H1 (cell line): ENCODE data around the gene FAM241B. TPM values are rescaled to one million over a fixed set of nuclear protein-coding genes. Genes with fewer than 3 reads are reported as not detected.

Experiments
- CTCF ChIA-PET: fragments of 300-600 bp; sonication (Branson Sonifier 250); formaldehyde crosslinking; loops from one replicate; lab custom pipeline; 2021; ENCODE audit not compliant: partially characterized antibody; lab: Charles Lee
- POLR2A ChIA-PET: fragments of 300-600 bp; sonication (Branson Sonifier 250); formaldehyde crosslinking; loops from one replicate; lab custom pipeline; 2021; ENCODE audit warnings: inconsistent platforms; ENCODE audit not compliant: partially characterized antibody; lab: Charles Lee
- DNase-seq, 2 experiments: peaks; one replicate each; pipeline versions ENCODE4 v3.0.0 to v3.0.0-alpha.2; 2010 to 2022; ENCODE audit warnings: low spot score in 2 of 2, low read depth in 1 of 2, mixed read lengths in 1 of 2
- FAIRE-seq: peaks from 2 replicates; lab custom pipeline; 2011; peaks lifted over from hg19 to GRCh38; lab: Jason Lieb, UNC
- H2AFZ ChIP-seq: 2 replicates; pipeline ENCODE4 v1.8.1; 2012; ENCODE audit warnings: low read length, inconsistent platforms
- H2AK5ac ChIP-seq: 2 replicates; pipeline ENCODE4 v1.6.1; 2013; ENCODE audit warnings: low read depth, low read length
- H2BK120ac ChIP-seq: replicated peaks from 2 replicates; pipeline ENCODE3; 2013; ENCODE audit warnings: low read depth, low read length, inconsistent platforms
- H2BK12ac ChIP-seq: 2 replicates; pipeline ENCODE4 v1.6.1; 2013; ENCODE audit warnings: low read depth, low read length
- H2BK15ac ChIP-seq: 2 replicates; pipeline ENCODE4 v1.6.1; 2013; ENCODE audit warnings: low read length
- H2BK20ac ChIP-seq: 2 replicates; pipeline ENCODE4 v1.6.1; 2013; ENCODE audit warnings: low read length
- H2BK5ac ChIP-seq: 2 replicates; pipeline ENCODE4 v1.6.1; 2013; ENCODE audit warnings: low read depth, low read length
- H3K14ac ChIP-seq: 2 replicates; pipeline ENCODE4 v1.6.1; 2013; ENCODE audit warnings: inconsistent platforms; ENCODE audit not compliant: insufficient read length
- H3K18ac ChIP-seq: 2 replicates; pipeline ENCODE4 v1.6.1; 2013; ENCODE audit warnings: low read length; ENCODE audit errors: extremely low read depth
- H3K23ac ChIP-seq: 2 replicates; pipeline ENCODE4 v1.6.1; 2013; ENCODE audit warnings: inconsistent platforms; ENCODE audit not compliant: insufficient read length
- H3K23me2 ChIP-seq: 2 replicates; pipeline ENCODE4 v1.6.1; 2013; ENCODE audit warnings: low read depth, low read length
- H3K27ac ChIP-seq: 2 replicates; pipeline ENCODE4 v1.6.1; 2011; ENCODE audit warnings: low read depth, low read length, inconsistent platforms
- H3K27me3 ChIP-seq, 4 experiments: replicated peaks in 1 of 4; 1 replicate in 1 of 4; 2 replicates in 3 of 4; pipeline versions ENCODE4 v1.6.1 to v1.8.1; 2011 to 2013; ENCODE audit warnings: low read length in 3 of 4, mild to moderate bottlenecking in 3 of 4, inconsistent platforms in 2 of 4, mixed read lengths in 2 of 4, moderate library complexity in 1 of 4; ENCODE audit not compliant: control insufficient read depth in 3 of 4, insufficient read depth in 3 of 4; ENCODE audit errors: extremely low read depth in 1 of 4
- H3K36me3 ChIP-seq, 4 experiments: 2 replicates each; pipeline versions ENCODE4 v1.6.1 to v1.8.1; 2011 to 2013; ENCODE audit warnings: mild to moderate bottlenecking in 4 of 4, low read length in 3 of 4, moderate library complexity in 2 of 4, control low read depth in 1 of 4, inconsistent platforms in 1 of 4; ENCODE audit not compliant: insufficient read depth in 4 of 4, control insufficient read depth in 2 of 4
- H3K4ac ChIP-seq: replicated peaks from 2 replicates; pipeline ENCODE3; 2013; ENCODE audit warnings: low read length, low read depth, mixed read lengths, inconsistent platforms; ENCODE audit not compliant: insufficient read length
- H3K4me1 ChIP-seq, 4 experiments: replicated peaks in 1 of 4; 1 replicate in 1 of 4; 2 replicates in 3 of 4; pipeline versions ENCODE4 v1.6.1 to v1.8.1; 2011 to 2013; ENCODE audit warnings: low read length in 3 of 4, inconsistent platforms in 2 of 4, mixed read lengths in 1 of 4; ENCODE audit not compliant: insufficient read depth in 4 of 4, control insufficient read depth in 3 of 4
- H3K4me2 ChIP-seq, 2 experiments: 2 replicates each; pipeline versions ENCODE4 v1.6.1 to v1.8.1; 2011 to 2013; ENCODE audit warnings: low read depth in 2 of 2, low read length in 2 of 2, control low read depth in 1 of 2, inconsistent platforms in 1 of 2, mild to moderate bottlenecking in 1 of 2; ENCODE audit not compliant: insufficient read depth in 1 of 2
- H3K4me3 ChIP-seq, 4 experiments: fragments of 200-600, 300-600 bp in 1 of 4; sonication (generic), shearing (Covaris generic), sonication (Bioruptor Twin) in 1 of 4; 2 replicates each; pipeline versions ENCODE4 v1.5.1 to v1.8.1; 2011 to 2016; ENCODE audit warnings: low read length in 4 of 4, low read depth in 3 of 4, control low read depth in 2 of 4, inconsistent platforms in 2 of 4, mild to moderate bottlenecking in 2 of 4, mixed read lengths in 1 of 4, moderate library complexity in 1 of 4; ENCODE audit not compliant: insufficient read depth in 2 of 4; ENCODE audit errors: extremely low read depth in 1 of 4
- H3K56ac ChIP-seq: replicated peaks from 2 replicates; pipeline ENCODE3; 2013; ENCODE audit warnings: low read depth, mild to moderate bottlenecking, mixed read lengths, low read length, inconsistent platforms; ENCODE audit not compliant: insufficient read length
- H3K79me1 ChIP-seq: 2 replicates; pipeline ENCODE4 v1.6.1; 2013; ENCODE audit warnings: low read depth, low read length, control low read depth
- H3K79me2 ChIP-seq, 2 experiments: 2 replicates each; pipeline versions ENCODE4 v1.6.1 to v1.8.1; 2012 to 2013; ENCODE audit warnings: low read length in 2 of 2, mild to moderate bottlenecking in 2 of 2, inconsistent platforms in 1 of 2; ENCODE audit not compliant: insufficient read depth in 2 of 2, control insufficient read depth in 1 of 2
- H3K9ac ChIP-seq, 4 experiments: replicated peaks in 1 of 4; 1 replicate in 1 of 4; 2 replicates in 3 of 4; pipeline versions ENCODE4 v1.6.1 to v1.8.1; 2011 to 2013; ENCODE audit warnings: low read depth in 3 of 4, low read length in 3 of 4, control low read depth in 2 of 4, mild to moderate bottlenecking in 2 of 4, moderate library complexity in 2 of 4, inconsistent platforms in 1 of 4; ENCODE audit errors: extremely low read depth in 1 of 4
- H3K9me3 ChIP-seq, 2 experiments: 2 replicates each; pipeline versions ENCODE4 v1.6.1 to v1.8.1; 2012 to 2013; ENCODE audit warnings: mild to moderate bottlenecking in 2 of 2, moderate library complexity in 2 of 2, control low read depth in 1 of 2, inconsistent platforms in 1 of 2, low read depth in 1 of 2, low read length in 1 of 2, mixed read lengths in 1 of 2; ENCODE audit not compliant: insufficient read depth in 2 of 2
- H4K20me1 ChIP-seq, 2 experiments: replicated peaks in 1 of 2; 2 replicates each; pipeline versions ENCODE3 to v1.8.1; 2011 to 2013; ENCODE audit warnings: inconsistent platforms in 2 of 2, low read length in 2 of 2, mild to moderate bottlenecking in 1 of 2; ENCODE audit not compliant: insufficient read depth in 2 of 2, control insufficient read depth in 1 of 2
- H4K5ac ChIP-seq: 2 replicates; pipeline ENCODE4 v1.6.1; 2013; ENCODE audit warnings: low read length, low read depth, mixed read lengths, inconsistent platforms; ENCODE audit not compliant: insufficient read length
- H4K8ac ChIP-seq: 2 replicates; pipeline ENCODE4 v1.8.0; 2013; ENCODE audit warnings: mild to moderate bottlenecking, moderate library complexity, low read length, inconsistent platforms; ENCODE audit not compliant: insufficient read depth; ENCODE audit errors: extremely low read depth
- H4K91ac ChIP-seq: replicated peaks from 2 replicates; pipeline ENCODE3; 2013; ENCODE audit warnings: low read length, mixed read lengths, inconsistent platforms; ENCODE audit not compliant: insufficient read length
- CREB1 ChIP-seq: IDR thresholded peaks from 2 replicates; pipeline ENCODE4 v1.6.1; 2012; ENCODE audit warnings: inconsistent platforms
- KDM5A ChIP-seq: fragments of 200-600 bp; IDR thresholded peaks from 2 replicates; pipeline ENCODE4 v1.7.1; 2012; ENCODE audit warnings: mild to moderate bottlenecking, low read length, inconsistent platforms, mixed read lengths
- SIRT6 ChIP-seq: IDR thresholded peaks from one replicate; pipeline ENCODE4 v1.7.1; 2012; ENCODE audit warnings: low read length, inconsistent platforms
- TCF12 ChIP-seq: IDR thresholded peaks from 2 replicates; pipeline ENCODE4 v1.6.1; 2011; ENCODE audit warnings: low read depth, mild to moderate bottlenecking, low read length
- WGBS, 2 experiments: shearing (Covaris generic) in 1 of 2; methylation state at CpG; one replicate each; pipeline versions ENCODE4 v1.1.6 to v1.1.7; 2013 to 2015; ENCODE audit warnings: low lambda C conversion rate in 2 of 2, mixed read lengths in 2 of 2, inconsistent platforms in 1 of 2, low coverage in 1 of 2, missing lambda C conversion rate in 1 of 2; ENCODE audit not compliant: insufficient replicate concordance in 2 of 2, insufficient coverage in 1 of 2, insufficient read length in 1 of 2; ENCODE audit errors: extremely low coverage in 1 of 2, missing lambda C conversion rate in 1 of 2; 5-methylcytosine and 5-hydroxymethylcytosine counted together
- polyA plus RNA-seq, 7 experiments: library from polyadenylated mRNA; depleted of rRNA in 3 of 7; stranded (reverse) in 5 of 7; unstranded in 2 of 7; fragments of >200 nt in 5 of 7; fragments of 200-250 nt in 2 of 7; gene quantifications; 1 replicate in 5 of 7; 2 replicates in 1 of 7; 4 replicates in 1 of 7; pipeline versions ENCODE4 v1.2.1 to v1.2.3, GENCODE V29; 2011 to 2013; ENCODE audit warnings: missing spikeins in 2 of 7, mixed read lengths in 2 of 7
- total RNA-seq: library from RNA; stranded (reverse); fragmentation: NEBNext Ultra II Directional; extraction: Animal tissue kit (Norgen Biotek cat#: 25700); gene quantifications from 2 replicates; pipeline ENCODE4 v1.2.1, GENCODE V29; 2021

Gene FAM241B
- total and polyA plus RNA-seq, 2 of the 8 experiments (the other 6 are each of a cell fraction or from before 2014, with no cell fraction given), result 19.3 to 30.1 TPM

DNA sequence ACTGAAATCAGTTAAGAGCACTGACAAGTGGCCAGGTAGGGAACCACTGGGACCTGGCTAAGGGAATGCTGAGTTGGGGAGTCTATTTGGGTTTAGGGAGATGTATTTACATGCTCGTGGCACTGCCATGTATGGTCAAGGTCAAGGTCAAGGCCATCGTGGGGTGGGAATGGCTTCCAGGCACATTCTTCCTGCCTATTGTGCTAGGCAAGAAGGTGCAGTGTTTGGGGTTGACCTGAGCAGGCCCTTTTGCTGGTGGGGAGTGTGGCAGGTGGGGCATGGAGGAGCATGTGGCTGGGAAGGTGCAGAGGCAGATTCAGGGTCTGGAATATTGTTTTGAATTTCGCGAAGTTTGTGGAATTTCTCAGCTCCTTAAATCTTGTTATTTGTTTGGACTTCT lies 17.8 kb downstream of the FAM241B start:
- Histone ChIP-seq H3K23me2 (no peaks in the 10 kb centered on the region; the same call in 1 of the 2 replicates), H3K4ac (no peak overlapping the region), H2AFZ (no peak overlapping the region), H2BK15ac (peak overlapping the region; percentile 95; the same call in 1 of the 2 replicates), H3K9me3 (no peaks in the 10 kb centered on the region), H3K18ac (no peak overlapping the region), H3K79me1 (no peaks in the 10 kb centered on the region), H3K4me1 (peaks cover 0 to 6% (median 5%) of the 10 kb centered on the region in 4 experiments; a peak in 4 of 7 replicates), H4K5ac (no peak overlapping the region), H3K4me3 (no peak overlapping the region), H2BK20ac (no peak overlapping the region), H4K20me1 (no peaks in the 10 kb centered on the region), H3K4me2 (no peak overlapping the region), H3K14ac (no peak overlapping the region), H2BK5ac (no peak overlapping the region), H3K56ac (no peak overlapping the region), H3K9ac (no peak overlapping the region), H3K79me2 (no peaks in the 10 kb centered on the region), H2AK5ac (no peak overlapping the region), H3K27ac (no peak overlapping the region), H2BK120ac (no peak overlapping the region), H3K36me3 (no peaks in the 10 kb centered on the region), H3K23ac (no peak overlapping the region), H4K8ac (no peak overlapping the region), H3K27me3 (no peaks in the 10 kb centered on the region; a peak in 2 of 7 replicates), H2BK12ac (no peak overlapping the region), H4K91ac (no peak overlapping the region)
- ChIA-PET CTCF (interaction anchor here (0.6 to 59.4 kb wide), 12 partner anchors 3 to 310 kb away, joined by 3 to 1374 read pairs (median 6); partner anchors contain the start of gene NEUROG3), POLR2A (no interaction called here)
- 86% methylated on average over 4 of the region's 4 CpGs; no CpG with 5 or more reads in 1 of the 2 experiments for WGBS, 2 experiments
- FAIRE-seq (no peak), DNase-seq (no peak)
- TF ChIP-seq SIRT6 (no peak), TCF12 (no peak), CREB1 (no peak), KDM5A (no peak)
